NCI-H146 treated with DMSO at 0.1 percent for 48 hours (cell line): ENCODE results near the gene OVAAL.
"Not testable (repeated sequence)": the region's sequence is repeated elsewhere in the genome, so short reads cannot be mapped to it uniquely, and the experiment has no call there.

Source experiments
- DNase-seq: peaks from one replicate; lab custom pipeline; 2025; ENCODE audit not compliant: unreplicated experiment; lab: John Stamatoyannopoulos, UW

OVAAL gene

DNA sequence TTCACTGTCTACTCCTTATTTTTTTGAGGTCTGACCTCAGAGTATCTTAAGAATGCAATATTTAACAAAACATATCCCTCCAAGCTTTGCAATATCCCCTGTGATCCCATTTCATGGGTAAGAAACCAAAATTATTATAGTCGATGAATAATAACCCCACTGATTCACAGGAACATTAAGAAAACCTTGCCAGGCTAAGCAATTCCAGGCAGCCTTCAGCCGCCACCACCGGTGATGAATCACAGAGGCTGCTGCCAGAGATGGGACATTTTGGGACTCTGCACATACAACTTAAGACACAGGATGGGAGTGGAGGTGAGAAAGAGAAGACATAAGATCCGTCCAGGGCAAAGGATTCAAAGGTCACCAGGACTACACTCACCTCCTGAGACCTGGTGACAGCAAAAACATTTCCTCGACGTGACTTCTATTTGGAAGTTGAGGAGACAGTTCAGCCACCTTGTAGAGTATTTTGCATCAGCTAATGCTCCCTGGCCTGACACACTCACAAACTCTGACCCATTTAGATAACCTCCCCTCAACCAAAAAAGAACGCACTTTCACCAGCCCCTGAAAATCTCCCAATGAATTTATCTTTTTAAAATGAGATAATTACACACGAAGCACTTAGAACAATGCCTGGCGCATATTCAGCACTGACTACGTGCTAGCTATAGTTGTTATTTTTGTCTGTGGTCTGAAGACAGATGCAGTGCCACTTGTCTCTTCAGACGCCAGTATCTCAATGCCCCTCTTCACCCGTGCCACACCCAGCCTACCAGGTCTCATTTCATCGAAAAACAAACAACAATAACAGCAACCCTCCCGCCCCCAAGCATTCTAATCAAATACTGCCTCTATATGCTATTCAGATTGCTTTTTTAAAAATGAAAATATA, 17.8 kb upstream of the OVAAL start:
- DNase-seq: no peak

DNA sequence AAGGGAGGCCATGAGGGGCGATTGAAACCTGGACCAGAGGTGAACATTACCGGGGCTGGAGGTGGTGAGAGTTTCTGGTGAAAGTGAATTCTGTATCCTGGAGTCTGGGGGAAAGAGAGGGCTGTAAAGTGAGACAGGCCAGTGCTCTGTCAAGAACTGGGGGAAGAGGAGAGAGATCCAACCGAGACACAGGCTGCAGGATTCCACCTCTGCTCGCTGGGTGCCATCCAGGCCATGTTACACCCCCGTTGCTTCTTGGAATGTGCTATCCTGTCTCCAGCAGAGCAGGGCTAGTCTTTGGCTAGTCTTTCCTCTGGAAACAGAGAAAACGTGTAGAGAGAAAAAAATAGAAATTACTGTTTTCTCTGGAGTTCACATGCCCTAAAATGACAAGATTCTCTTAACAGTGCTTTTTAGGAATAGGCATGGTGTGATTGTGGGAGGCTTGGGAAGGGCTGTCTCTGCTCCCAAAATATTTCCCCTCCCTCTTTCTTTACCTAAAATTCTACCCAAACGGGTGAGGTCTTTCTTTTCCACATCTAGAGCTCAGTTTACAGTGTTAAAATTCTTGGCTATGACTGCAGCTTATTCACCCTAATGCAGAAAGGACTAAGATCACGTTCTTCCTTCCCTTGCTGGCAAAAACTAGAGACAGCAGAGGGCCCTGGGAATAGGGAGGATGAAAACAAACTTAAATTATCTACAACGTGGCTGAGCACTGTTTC, 16.5 kb upstream of the OVAAL start:
- no peak for DNase-seq

DNA sequence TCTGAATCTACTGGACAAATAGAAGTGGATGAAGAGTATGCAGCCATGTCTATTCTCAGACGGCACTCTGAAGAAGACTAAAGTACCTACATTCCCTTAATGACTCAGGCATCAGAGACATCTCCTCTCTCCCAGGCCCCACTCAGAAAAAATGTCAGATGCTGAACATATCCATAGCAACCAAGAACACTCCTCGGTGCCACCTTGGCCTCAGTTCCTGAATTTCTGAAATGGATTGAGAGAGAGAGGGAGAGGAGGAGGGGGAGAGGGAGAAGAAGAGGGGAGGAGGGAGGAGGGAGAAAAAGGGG, 16.0 kb upstream of the OVAAL start:
- DNase-seq: no peak

DNA sequence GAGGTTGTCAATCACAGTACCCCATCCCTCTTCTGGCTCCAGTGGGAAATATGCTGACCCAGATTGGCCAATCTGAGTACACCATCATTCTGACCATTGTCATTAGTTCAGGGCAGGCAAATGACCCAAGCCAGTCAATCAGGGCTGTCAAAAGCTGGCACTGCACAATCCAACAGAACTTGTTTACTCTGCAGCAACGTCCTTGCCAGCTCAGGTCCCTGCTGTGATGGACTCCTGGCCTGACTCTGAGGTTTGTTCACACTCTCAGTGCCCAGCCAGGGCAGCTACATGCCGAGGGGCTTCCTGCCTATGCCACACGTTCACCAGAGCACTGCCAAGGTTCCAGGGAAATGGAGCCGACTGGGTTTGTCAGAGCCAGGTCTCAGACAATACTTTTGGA, 14.7 kb upstream of the OVAAL start:
- DNase-seq: no peak

DNA sequence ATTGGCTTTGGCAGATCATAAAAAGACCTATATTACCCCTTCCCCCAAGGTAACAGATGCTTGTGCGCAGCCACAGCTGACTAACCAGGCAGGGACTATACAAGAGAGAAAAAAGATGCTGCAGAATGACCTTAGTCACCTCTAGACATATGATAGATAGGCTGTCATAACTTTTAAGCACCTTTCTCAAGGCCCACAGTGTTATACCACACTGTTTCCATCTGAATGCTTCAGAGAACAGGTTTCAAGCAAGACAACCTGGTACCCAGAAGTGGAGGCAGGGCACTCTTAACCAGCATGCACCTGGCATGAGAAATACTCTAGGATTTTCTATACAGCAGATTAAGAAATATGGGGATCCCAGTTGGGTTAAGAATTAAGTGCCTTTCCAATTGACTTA, 12.8 kb upstream of the OVAAL start:
- no peak for DNase-seq

DNA sequence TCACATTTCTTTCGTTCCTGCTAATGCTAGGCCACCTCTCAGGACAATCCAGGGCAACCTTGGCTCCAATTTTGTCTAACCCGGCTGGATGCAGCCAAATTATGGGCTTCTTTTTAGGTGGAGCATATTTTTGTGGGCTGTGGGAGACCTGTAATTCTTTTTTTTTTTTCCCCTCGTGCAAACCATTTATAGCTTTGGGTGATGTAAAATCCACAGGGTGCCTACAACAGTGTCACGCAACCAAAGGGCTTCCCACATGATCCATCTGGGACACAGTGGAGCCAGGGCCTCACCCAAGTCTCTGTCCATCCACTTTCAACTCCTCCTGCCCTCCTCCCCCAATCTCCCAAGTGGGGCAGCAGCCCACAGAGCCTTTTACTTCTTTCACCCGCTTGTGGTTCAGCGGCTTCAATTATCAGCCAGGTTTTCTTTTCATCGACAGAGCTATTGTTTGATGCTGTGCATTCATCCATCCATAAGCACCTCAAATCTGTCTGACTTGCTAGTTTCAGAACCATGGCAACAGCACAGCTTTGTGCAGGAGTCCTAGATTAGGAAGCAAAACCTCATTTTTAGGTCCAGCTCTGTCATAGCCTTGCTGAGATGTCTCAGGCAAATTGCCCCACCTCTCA, 10.0 kb upstream of the OVAAL start:
- DNase-seq: peak; percentile 50

DNA sequence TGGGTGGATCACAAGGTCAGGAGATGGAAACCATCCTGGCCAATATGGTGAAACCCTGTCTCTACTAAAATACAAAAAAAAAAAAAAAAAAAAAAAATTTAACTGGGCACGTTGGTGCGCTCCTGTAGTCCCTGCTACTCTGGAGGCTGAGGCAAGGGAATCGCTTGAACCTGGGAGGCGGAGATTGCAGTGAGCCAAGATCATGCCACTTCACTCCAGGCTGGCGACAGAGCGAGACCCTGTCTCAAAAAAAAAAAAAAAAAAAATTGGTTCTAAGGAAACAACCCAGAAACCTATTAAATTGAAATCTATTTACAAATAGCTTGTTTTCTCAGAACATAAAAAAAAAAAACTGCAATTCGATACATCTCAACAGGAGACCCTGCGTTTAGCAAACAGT, 9.0 kb upstream of the OVAAL start:
- not testable (repeated sequence) for DNase-seq

DNA sequence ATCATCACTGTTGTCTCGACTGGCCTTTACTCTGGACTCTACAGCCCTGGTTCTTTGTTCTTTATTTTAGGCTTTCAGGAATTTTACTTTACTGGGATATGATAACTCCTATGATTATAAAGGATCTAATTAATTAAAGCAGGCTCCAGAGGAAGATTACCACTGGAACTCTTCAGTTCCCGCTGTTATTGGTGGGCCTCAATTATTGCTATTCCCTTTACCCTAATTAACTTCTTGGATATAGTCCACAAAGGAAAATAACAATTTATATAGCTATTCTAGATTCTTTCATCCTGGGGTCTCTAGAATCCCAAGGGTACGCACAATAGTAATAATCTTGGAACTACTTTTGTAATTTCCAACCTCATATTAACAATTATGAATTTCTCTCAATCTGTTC, 8.5 kb upstream of the OVAAL start:
- DNase-seq: no peak

DNA sequence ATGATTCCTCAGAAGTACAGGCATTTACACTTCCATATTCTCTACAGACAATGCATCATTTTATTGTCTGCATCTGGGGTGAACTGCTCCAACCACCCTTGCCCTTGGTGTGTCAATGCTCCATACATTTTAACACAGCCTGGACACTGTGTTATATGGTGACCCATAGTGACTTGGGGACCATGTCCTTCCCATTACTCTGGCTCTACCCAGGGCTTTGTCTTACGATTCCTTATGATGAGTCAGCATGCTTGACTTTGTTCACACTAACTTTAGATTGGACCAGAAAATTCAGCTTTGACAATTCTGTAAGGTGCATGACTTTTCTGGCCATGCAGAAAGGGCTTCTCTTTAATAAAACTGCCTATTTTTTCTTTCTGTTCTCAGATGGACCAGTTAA, 6.8 kb upstream of the OVAAL start:
- DNase-seq: no peak

DNA sequence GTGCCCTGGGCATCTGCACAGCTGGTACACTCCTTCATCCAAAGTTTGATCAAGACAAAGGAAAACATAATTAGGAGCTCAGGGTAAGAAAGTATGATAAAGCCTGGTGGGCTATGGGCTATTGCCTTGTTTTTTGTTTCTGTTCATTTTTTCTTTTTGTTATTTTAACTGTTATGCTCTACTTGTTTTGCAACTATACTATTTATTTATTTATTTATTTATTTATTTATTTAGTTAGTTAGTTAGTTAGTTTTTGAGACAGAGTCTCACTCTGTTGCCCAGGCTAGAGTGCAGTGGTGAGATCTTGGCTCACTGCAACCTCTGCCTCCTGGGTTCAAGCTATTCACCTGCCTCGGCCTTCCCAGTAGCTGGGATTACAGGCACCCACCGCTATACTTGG, 5.7 kb upstream of the OVAAL start:
- not testable (repeated sequence) for DNase-seq

DNA sequence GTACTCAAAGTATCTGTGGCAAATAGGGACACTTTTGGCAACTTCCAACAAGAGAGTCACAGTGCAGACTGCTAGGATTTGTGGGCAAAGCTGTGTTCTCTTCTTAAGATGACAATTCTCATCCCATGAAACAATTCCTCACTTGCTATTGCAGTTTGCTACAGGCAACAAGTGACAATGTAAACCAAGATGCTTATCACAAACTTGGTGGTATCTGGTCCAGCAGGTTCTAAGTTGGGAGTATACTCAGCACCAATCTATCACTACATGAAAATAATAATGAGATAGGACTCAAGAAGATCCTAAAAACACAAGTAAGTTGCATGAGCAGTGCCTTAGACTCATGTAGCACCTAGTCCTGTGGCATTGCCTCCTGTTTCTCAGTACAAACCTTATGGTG, 3.4 kb upstream of the OVAAL start:
- no peak for DNase-seq

DNA sequence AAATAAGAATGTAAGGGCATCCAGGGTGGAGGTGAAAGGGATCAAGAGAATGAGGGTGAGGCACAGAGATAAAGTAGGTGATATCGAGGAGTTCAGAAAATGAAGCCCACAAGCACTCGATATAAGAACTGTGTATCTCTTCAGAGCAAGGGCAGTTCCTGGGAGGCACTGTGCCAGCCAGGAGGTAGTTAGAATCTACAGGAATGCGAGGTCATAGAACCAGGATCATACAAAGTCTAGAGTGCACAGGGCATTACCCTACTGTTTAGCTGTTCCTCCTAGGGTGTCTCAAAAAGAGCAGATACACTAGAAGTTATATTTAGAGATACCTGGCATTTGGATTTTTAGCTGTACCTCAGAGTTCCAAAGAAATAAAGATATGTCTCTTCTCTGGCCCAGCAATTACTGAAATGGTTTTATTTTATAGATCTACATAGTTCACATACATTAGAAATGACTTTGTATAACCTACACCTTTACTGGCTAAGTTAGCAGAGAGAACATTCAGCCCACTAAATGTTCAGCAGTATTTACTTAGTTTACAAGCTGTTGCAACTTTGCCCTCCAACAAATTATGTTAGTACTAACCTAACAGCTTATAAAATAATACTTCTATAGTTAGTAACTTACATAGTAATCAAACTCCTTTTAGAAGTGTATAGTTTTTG, 1.6 kb downstream of the OVAAL start:
- no peak for DNase-seq

DNA sequence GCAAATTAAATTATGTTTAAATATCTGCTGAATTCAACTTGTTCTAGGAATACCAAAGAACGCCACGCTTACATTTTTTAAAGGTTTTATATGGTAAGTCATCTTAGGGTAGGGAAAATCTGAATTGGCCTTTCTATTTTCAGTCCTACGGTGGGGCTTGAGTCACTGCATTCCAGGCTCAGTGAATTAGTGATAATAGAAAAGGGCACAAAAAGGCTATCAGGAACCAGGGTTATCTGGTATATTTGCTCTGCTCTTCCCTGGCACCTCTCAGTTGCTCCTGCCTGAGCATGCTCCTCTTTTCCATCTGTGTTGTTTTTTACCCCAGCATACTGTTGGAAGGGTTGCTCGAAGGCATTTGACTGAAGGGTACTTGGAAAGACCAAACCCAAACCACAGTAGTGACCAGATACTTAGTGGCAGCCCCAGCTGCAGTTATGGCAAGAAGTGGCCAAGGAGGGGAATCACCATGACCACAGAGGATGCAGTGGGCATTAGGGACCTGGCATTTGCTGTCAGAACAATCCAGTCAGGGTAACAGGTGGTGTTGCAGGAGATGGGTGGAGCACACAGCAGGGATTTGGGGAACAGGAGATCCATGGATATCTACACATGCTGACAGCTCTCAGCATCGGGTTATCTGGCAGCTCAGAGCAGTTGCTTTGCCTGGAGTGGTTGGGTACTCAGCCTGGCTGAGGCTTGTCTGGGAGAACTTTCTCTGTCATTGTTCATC, 2.3 kb downstream of the OVAAL start:
- DNase-seq: no peak

DNA sequence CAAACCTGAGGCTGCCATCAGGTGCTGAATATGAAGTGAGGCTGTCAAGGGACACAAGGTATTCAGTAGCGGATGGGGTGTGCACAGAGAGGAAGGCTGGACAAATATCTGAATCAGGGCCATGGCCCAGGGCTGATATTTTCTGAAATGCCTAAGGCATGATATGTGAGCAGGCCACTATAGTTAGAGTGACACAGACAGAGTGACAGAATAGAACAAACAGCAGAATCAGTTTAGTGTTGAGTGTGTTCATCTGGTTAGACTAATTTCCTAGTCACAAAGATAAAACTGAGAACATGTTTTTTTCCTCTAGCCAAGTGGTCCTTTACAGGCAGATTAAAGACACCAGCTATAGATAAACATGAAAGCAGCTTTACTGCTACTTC, 3.9 kb downstream of the OVAAL start:
- no peak for DNase-seq

DNA sequence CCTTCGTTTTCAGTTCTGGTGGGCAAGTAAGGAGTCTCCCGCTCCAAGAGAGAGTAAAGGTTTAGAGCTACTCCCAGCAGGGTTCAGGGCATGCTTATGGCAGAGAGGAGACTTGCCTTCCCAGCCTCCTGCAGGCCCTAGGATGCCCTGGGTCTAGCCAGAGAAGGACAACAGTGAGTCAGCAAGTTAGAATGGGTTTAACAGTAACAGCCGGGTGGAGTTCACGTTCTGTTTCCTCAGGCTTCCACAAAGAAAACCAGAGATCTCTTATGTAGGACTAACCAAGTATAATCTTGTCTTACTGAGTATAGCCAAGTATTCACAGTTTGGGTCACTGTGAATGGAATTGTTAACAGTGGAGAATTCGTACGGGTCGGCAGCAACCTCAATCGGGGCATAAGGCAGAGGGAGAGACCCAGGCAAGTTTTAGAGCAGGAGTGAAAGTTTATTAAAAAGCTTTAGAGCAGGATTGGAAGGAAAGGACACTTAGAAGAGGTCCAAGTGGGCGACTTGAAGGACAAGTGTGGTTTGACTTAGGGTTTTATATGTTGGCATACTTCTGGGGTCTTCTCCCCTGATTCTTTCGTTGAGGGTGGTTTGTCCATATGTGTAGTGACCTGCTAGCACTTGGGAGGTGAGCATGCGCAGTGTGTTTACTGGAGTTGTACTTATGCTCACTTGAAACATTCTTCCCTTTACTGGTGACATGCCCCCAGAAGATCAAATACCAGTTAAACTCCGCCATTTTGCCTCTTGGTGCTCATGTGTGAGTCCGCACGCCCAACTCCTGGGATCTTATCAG, 4.5 kb downstream of the OVAAL start:
- no peak for DNase-seq

DNA sequence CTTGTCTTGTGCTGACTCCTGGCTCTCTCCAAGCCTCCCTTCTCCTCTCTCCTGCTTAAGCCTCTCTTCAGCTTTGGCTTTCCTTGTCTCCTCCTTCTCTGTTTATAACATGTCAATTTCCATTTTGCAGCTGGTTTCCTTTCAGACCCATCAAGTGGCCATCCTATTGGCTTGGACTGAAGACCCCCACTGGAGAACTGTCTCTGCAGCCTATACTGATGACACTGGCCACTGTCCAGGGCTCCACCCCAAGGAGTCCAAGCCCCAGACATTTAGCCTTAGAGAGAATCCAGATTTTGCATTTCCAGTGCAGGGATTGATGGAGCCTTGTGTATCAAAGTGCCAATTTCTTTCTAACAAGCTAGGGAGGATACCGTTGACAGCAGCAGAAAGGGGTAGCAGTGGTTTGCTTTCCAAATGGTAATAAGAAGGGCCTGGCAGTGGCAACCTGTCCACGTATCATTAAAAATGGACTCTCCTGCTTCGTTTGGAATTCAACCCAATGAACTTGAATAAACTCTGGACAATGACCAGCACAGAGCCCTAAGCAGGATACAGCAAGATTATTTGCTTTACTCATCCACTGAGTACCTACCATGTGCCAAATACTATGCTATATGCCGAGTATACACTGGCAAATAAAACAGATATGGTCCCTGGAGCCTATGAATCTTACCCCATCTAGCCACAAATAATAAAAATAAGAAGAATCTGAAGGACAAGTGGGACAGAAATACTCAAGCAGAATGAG, 6.5 kb downstream of the OVAAL start:
- no peak for DNase-seq

DNA sequence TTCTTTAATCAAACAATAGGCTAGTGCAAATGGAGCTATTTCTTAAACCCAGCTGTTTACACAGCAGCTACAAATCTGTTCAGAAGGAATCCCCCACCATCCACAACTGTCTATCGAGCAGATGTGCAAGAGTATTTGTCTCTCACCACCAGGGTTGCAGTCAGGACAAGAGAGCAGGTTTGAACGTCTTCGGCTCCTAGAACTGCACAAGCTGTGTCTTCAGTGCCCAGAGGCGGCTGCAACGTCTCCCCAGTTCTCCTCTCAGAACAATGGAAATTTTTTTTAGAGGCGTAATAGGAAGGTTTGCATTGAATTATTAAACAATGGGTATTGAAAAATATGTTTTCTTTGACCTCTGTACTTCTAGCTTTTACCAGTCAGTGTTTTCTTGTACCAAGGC, 7.3 kb downstream of the OVAAL start:
- no peak for DNase-seq

DNA sequence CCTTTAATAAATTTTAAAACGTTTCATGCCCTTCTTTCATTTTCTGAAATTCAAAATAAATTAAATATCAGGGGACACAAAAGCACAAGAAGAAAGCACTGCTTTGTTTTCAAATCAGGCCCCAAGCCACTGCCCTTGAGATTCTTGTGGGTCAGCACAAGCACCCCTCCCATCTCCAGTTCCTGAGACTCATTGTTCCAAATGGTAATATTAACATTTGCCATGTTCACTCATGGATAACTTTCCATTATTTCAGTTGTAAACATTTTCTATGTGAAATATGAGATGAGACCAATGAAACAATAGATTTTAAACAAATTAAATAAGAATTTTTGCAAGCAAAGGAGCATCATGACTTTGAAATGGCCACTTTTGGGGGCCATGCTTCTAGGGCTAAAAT, 7.7 kb downstream of the OVAAL start:
- no peak for DNase-seq

DNA sequence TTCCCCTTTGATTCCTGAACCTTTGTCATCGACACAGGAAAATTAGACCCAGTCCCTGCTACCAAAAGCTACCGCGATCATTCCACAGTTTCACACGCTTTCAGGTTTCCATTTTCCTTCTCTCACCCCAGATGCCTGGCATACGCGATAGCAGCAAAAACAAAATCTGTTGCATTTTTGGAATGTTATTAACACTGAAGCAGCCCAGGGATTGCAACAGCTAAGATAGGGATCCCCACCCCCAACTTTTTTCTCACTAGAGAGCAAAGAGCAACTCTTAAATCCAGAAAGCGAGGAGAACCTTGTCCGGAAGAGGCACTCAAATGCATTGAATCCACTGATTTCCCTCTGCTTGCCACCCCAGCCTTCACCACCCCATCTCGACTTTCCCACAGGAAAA, 8.9 kb downstream of the OVAAL start:
- no peak for DNase-seq

DNA sequence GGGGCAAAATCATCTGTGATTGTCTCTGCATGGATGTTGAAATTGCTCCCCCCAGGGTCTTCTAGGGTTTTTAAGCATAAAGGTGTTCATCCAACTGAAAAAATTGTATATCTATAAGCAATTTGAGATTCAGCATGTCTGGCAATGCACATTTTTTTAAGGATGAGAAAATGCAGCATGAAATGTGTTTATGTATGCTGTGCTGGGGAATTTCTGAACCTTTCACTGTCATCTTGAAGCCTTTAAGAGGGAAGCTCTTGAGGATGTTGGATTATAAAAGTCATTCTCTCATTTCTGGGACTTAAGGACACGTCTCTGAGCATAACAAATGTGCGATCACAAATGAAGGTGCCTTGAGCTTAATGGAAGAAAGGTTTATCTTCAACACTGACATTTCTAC, 9.4 kb downstream of the OVAAL start:
- DNase-seq: no peak
